Parathyroid adenoma (tissue), 2 donors: Measurements from ENCODE around the gene ZIC4.

Experiments used
- H2AFZ ChIP-seq: fragments of 300-600 bp; sonication (generic); one replicate; pipeline ENCODE4 v1.7.0; 2017; ENCODE audit warnings: antibody characterized with exemption, mild to moderate bottlenecking
- H3K27ac ChIP-seq: fragments of 300-600 bp; sonication (generic); one replicate; pipeline ENCODE4 v1.7.0; 2017
- H3K27me3 ChIP-seq: fragments of 300-600 bp; sonication (generic); one replicate; pipeline ENCODE4 v1.7.0; 2017; ENCODE audit warnings: low read length; ENCODE audit not compliant: control insufficient read depth, insufficient read depth
- H3K36me3 ChIP-seq: fragments of 300-600 bp; sonication (generic); one replicate; pipeline ENCODE4 v1.7.0; 2017; ENCODE audit warnings: low read length; ENCODE audit not compliant: control insufficient read depth, insufficient read depth
- H3K4me1 ChIP-seq: fragments of 300-600 bp; sonication (generic); one replicate; pipeline ENCODE4 v1.7.0; 2017; ENCODE audit warnings: control low read depth
- H3K4me2 ChIP-seq: fragments of 300-600 bp; sonication (generic); one replicate; pipeline ENCODE4 v1.7.0; 2017; ENCODE audit warnings: low read length
- H3K4me3 ChIP-seq: fragments of 300-600 bp; sonication (generic); one replicate; pipeline ENCODE4 v1.7.0; 2017; ENCODE audit warnings: low read depth, low read length
- H3K79me2 ChIP-seq: fragments of 300-600 bp; sonication (generic); one replicate; pipeline ENCODE4 v1.7.0; 2017; ENCODE audit warnings: control low read depth
- H3K9ac ChIP-seq: fragments of 300-600 bp; sonication (generic); one replicate; pipeline ENCODE4 v1.7.0; 2017; ENCODE audit warnings: mild to moderate bottlenecking
- H3K9me3 ChIP-seq: fragments of 300-600 bp; sonication (generic); one replicate; pipeline ENCODE4 v1.7.0; 2017; ENCODE audit warnings: low read length; ENCODE audit not compliant: control insufficient read depth
- TF ChIP-seq, protein P1 (sequence below): fragments of 300-600 bp; sonication (generic); IDR thresholded peaks from one replicate; pipeline ENCODE4 v1.7.0; 2017; ENCODE audit warnings: antibody characterized with exemption, mild to moderate bottlenecking
- donor health status: primary hyperparathyroidism.

The ZIC4 gene

GRCh38 chr3:147418371-147418781 is 12.0 kb upstream of the ZIC4 start:
- H3K4me1 ChIP-seq: no peaks in the 10 kb centered on the region
- H3K9ac ChIP-seq: no peak overlapping the region
- no peaks in the 10 kb centered on the region for H3K79me2 ChIP-seq
- no peaks in the 10 kb centered on the region for H3K9me3 ChIP-seq
- no peaks in the 10 kb centered on the region for H3K36me3 ChIP-seq
- H3K27ac ChIP-seq: no peak overlapping the region
- H3K4me2 ChIP-seq: no peak overlapping the region
- H3K27me3 ChIP-seq: peaks cover 5% of the 10 kb centered on the region
- TF ChIP-seq, protein P1, sequence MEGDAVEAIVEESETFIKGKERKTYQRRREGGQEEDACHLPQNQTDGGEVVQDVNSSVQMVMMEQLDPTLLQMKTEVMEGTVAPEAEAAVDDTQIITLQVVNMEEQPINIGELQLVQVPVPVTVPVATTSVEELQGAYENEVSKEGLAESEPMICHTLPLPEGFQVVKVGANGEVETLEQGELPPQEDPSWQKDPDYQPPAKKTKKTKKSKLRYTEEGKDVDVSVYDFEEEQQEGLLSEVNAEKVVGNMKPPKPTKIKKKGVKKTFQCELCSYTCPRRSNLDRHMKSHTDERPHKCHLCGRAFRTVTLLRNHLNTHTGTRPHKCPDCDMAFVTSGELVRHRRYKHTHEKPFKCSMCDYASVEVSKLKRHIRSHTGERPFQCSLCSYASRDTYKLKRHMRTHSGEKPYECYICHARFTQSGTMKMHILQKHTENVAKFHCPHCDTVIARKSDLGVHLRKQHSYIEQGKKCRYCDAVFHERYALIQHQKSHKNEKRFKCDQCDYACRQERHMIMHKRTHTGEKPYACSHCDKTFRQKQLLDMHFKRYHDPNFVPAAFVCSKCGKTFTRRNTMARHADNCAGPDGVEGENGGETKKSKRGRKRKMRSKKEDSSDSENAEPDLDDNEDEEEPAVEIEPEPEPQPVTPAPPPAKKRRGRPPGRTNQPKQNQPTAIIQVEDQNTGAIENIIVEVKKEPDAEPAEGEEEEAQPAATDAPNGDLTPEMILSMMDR: no peak
- no peak overlapping the region for H3K4me3 ChIP-seq
- H2AFZ ChIP-seq: no peak overlapping the region

DNA sequence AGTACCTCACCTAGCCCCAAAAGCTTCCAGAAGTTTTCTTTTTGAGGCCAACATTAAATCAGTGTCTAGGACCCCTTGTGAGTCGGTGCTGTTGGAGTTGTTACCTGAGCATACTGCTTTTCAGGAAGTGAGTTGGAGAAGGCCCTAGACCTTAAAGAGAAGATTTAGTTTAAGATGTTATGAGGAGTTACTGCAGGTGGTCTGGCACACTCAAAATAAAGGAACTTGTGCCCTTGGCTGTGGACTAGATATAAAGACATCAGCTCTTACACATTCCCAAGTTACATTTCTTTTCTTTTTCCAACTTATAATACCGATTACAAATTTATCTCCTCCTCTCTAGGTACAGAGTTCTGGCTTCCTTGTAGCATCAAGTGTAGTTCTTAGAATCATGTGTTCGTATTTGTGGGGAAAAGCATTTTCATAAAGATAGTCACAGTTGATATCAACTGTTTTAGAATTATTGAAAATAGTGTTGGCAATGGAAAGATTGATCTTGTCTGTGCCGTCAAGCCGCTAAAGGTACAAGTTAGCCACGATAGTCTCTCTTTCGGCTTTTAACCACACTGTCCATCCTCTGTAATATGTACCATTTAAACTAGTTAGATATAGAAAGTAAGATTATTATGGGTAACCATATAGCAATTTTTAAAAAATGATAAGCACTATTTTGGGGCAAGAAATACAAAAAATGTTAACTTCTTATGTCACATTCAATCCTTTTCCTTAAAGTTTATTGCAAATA is 11.4 kb upstream of the ZIC4 start:
- Histone ChIP-seq H2AFZ (no peak overlapping the region), H3K4me2 (no peak overlapping the region), H3K27ac (no peak overlapping the region), H3K36me3 (no peaks in the 10 kb centered on the region), H3K9me3 (no peaks in the 10 kb centered on the region), H3K9ac (no peak overlapping the region), H3K79me2 (no peaks in the 10 kb centered on the region), H3K27me3 (peaks cover 4% of the 10 kb centered on the region), H3K4me3 (no peak overlapping the region), H3K4me1 (no peaks in the 10 kb centered on the region)
- TF ChIP-seq, protein P1: no peak

DNA sequence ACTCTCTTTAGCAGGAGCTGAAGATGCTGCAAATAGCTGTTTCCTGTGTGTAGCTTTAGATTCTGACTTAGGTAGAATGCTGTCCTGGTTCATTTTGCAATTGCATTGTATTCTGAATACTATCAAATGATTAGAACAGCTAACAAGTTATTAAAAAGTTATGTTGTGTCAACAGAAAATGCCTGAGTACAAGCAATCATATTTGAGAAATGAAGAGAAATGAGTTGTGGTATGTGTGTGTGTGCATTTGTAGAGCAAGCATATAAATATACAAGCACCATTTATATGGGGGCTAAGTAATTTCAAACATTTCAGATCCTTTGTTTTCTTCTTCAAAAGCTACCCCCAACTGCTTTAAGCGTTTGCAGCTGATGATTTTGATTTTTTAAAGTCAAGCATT is 10.6 kb upstream of the ZIC4 start:
- TF ChIP-seq, protein P1: no peak
- no peaks in the 10 kb centered on the region for H3K4me1 ChIP-seq
- H3K36me3 ChIP-seq: no peaks in the 10 kb centered on the region
- no peaks in the 10 kb centered on the region for H3K79me2 ChIP-seq
- no peak overlapping the region for H2AFZ ChIP-seq
- H3K4me3 ChIP-seq: no peak overlapping the region
- no peak overlapping the region for H3K27ac ChIP-seq
- H3K9me3 ChIP-seq: no peaks in the 10 kb centered on the region
- H3K9ac ChIP-seq: no peak overlapping the region
- H3K27me3 ChIP-seq: no peaks in the 10 kb centered on the region
- no peak overlapping the region for H3K4me2 ChIP-seq

DNA sequence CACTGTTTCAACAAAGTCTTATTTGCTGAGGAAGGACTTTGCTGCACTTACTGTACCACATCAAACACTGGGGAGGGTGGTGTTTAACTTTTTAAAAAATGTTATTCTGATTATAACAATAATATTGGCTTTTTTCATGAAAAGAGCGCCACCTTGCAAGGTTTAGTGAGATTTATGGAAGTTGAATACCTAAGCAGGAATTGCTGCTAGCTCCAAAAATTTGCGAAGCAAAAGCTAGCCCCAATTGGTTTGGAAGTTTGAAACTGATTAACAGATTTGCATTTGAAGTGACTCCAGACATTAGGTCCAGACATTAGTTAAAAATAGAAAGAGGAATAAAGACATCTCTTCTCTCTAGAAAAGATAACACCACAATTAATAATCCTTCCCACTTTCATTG is 9.5 kb upstream of the ZIC4 start:
- TF ChIP-seq, protein P1: no peak
- Histone ChIP-seq H3K27me3 (peaks cover 8% of the 10 kb centered on the region), H3K9me3 (no peaks in the 10 kb centered on the region), H2AFZ (no peak overlapping the region), H3K4me2 (no peak overlapping the region), H3K27ac (no peak overlapping the region), H3K4me1 (no peaks in the 10 kb centered on the region), H3K36me3 (no peaks in the 10 kb centered on the region), H3K4me3 (no peak overlapping the region), H3K9ac (no peak overlapping the region), H3K79me2 (no peaks in the 10 kb centered on the region)

DNA sequence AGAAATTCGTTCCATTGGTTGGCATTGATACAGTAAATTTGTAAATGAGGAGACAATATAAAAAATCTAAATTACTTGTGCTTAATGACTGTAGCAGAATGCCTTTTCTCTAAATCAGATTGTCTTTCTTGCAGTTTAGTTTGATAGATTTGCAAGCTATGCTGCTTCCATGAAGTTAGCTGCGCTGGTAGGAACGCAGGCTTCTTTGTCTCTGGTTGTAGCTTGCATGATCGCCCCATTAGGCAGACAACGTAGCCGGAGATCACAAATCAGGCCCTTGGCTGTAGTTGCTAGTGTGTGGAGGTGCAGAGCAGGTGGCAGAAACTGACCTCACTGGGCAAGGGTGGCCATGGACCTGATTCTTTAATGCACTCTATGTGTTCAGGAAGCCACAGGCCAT is 8.9 kb upstream of the ZIC4 start:
- H3K4me3 ChIP-seq: no peak overlapping the region
- H3K9me3 ChIP-seq: no peaks in the 10 kb centered on the region
- H3K4me1 ChIP-seq: no peaks in the 10 kb centered on the region
- H3K36me3 ChIP-seq: no peaks in the 10 kb centered on the region
- no peak overlapping the region for H2AFZ ChIP-seq
- H3K27ac ChIP-seq: no peak overlapping the region
- TF ChIP-seq, protein P1: no peak
- H3K9ac ChIP-seq: no peak overlapping the region
- no peak overlapping the region for H3K4me2 ChIP-seq
- no peaks in the 10 kb centered on the region for H3K79me2 ChIP-seq
- H3K27me3 ChIP-seq: peaks cover 12% of the 10 kb centered on the region
